Body of pancreas (tissue), 4 donors: ENCODE results near the gene MCRIP1.

Source experiments
- POLR2A ChIP-seq, 3 donors: fragments of 450-650 bp; IDR thresholded peaks; one replicate each; pipeline ENCODE4 v1.6.1; 2016; ENCODE audit warnings: antibody characterized with exemption in 3 of 3, mild to moderate bottlenecking in 2 of 3
- TF ChIP-seq, protein P1 (sequence below), 7 experiments: fragments of 450-650 bp in 4 of 7; fragments of 200-600 bp in 3 of 7; sonication (generic) in 3 of 7; IDR thresholded peaks; one replicate each; pipeline ENCODE4 v1.5.1; 2016 to 2019; ENCODE audit warnings: antibody characterized with exemption in 7 of 7

DNA sequence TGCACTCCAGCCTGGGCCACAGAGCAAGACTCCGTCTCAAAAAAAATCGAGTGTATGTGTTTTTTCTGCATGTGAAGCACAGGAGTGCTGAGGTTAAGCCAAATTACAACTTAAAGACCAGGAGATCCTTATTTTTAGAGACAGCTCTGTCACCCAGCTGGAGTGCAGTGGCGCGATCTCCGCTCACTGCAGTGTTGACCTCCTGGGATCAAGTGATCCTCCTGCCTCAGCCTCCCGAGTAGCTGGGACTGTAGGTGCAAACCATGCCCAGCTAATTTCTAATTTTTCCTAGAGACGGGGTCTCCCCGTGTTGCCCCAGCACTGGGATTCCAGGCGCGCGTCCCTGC is 9.3 kb upstream of the MCRIP1 start:
- TF ChIP-seq, protein P1, sequence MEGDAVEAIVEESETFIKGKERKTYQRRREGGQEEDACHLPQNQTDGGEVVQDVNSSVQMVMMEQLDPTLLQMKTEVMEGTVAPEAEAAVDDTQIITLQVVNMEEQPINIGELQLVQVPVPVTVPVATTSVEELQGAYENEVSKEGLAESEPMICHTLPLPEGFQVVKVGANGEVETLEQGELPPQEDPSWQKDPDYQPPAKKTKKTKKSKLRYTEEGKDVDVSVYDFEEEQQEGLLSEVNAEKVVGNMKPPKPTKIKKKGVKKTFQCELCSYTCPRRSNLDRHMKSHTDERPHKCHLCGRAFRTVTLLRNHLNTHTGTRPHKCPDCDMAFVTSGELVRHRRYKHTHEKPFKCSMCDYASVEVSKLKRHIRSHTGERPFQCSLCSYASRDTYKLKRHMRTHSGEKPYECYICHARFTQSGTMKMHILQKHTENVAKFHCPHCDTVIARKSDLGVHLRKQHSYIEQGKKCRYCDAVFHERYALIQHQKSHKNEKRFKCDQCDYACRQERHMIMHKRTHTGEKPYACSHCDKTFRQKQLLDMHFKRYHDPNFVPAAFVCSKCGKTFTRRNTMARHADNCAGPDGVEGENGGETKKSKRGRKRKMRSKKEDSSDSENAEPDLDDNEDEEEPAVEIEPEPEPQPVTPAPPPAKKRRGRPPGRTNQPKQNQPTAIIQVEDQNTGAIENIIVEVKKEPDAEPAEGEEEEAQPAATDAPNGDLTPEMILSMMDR (IDR thresholded peaks at IDR 0.05) = no peak
- no peak for TF ChIP-seq POLR2A (IDR thresholded peaks at IDR 0.05)
